ENCODE data around the gene SLC40A1.

SLC40A1 gene

DNA sequence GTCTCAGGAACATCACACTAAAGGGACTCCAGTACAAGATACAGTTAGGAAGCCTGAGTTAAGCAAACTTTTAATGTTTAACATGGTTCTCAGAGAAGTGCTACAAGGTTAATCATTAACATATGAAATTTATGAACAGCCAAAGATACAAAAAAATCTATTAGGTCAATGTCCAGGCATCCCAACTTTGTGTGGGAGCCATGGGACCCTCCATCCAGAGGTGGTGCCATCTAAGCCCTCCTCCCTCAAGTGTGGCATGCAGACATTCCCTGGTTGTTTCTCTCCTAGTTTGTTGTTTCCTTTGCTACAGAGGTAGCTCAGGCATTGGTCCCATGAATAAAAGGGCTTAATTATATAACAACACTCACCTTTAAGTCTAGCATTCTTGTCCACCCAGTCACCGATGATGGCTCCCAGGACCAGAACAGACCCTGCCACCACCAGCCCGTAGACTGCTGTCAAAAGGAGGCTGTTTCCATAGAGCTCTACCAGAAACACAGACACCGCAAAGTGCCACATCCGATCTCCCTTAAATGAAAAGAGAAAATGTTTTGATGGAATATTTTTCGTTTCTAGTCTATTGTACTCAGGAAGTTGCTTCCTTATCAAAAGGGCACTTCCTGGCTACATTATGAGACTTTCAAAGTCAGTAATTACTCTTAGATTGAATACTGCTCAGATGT lies 5.7 kb downstream of the SLC40A1 start:
- no peak for DNase-seq (ENCODE audit: low read depth in 3 of 3, low spot score in 1 of 3)

GRCh38 chr2:189570570-189571031 lies 10.0 kb downstream of the SLC40A1 start:
- no peak for DNase-seq (ENCODE audit: low read depth in 3 of 3, low spot score in 1 of 3)

GRCh38 chr2:189569295-189569910 lies 11.2 kb downstream of the SLC40A1 start:
- no peak for DNase-seq (ENCODE audit: low read depth in 3 of 3, low spot score in 1 of 3)

DNA sequence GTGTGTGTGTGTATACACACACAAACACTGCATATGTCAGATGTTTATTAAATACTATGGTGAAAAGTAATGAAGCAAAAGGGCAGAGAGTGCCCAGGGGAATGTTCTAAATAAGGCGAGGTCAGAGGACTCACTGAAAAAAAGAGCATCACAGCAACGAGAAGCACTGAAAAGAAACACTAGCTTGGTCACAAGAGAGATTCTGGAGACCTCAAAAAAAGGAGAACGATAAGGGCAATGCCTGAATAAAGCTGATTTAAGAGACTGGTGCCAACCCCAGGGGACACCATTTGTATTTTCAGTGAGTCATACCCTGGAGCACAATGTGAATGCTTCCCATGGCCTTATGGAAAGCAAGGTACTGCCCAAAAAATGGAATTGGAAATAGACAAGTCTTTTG lies 14.5 kb downstream of the SLC40A1 start:
- DNase-seq (ENCODE audit: low read depth in 3 of 3, low spot score in 1 of 3), result no peak

GRCh38 chr2:189561371-189562038 lies 19.1 kb downstream of the SLC40A1 start:
- no peak for DNase-seq (ENCODE audit: low read depth in 3 of 3, low spot score in 1 of 3)

- DNase-seq (ENCODE audit: low read depth in 3 of 3, low spot score in 1 of 3), result no peak
These were observed 20.4 kb downstream of the SLC40A1 start for GRCh38 chr2:189560273-189560586.

- DNase-seq (ENCODE audit: low read depth in 3 of 3, low spot score in 1 of 3), result no peak
These were observed 20.9 kb downstream of the SLC40A1 start for GRCh38 chr2:189559579-189560272.

DNA sequence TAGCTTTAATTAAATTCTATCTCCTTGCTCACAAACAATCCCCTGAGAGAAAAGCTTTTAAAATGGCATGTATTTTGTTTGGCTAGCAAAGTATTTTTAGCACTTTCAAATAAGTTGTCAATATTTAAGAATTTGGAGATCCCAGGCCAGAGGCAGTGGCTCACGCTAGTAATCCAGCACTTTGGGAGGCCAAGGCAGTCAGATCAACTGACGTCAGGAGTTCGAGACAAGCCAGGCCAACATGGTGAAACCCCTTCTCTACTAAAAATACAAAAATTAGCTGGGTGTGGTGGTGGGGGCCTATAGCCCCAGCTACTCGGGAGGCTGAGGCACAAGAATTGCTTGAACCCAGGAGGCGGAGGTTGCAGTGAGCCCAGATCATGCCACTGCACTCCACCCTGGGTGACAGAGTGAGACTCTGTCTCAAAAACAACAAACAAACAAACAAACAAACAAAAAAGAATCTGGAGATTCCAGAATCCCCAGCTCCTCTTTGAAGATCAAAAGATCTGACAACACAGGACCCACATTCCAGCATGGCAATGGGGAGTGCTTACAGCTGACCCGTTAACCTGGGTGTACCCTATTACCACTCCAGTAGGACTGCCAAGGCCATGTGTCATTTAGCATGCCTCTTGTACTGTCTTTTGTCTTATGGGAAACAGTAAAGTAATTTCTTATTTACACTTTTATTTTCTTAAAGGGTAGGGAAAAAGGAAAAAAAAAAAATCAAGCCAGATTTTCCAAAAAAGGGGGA lies 21.9 kb downstream of the SLC40A1 start:
- DNase-seq (ENCODE audit: low read depth in 3 of 3, low spot score in 1 of 3), result no peak

- DNase-seq (ENCODE audit: low read depth in 3 of 3, low spot score in 1 of 3), result no peak
These were observed 23.2 kb downstream of the SLC40A1 start for GRCh38 chr2:189557373-189557772.

GRCh38 chr2:189556526-189556925 lies 24.1 kb downstream of the SLC40A1 start:
- DNase-seq (ENCODE audit: low read depth in 3 of 3, low spot score in 1 of 3), result no peak

GRCh38 chr2:189555232-189555631 lies 25.4 kb downstream of the SLC40A1 start:
- no peak for DNase-seq (ENCODE audit: low read depth in 3 of 3, low spot score in 1 of 3)

DNA sequence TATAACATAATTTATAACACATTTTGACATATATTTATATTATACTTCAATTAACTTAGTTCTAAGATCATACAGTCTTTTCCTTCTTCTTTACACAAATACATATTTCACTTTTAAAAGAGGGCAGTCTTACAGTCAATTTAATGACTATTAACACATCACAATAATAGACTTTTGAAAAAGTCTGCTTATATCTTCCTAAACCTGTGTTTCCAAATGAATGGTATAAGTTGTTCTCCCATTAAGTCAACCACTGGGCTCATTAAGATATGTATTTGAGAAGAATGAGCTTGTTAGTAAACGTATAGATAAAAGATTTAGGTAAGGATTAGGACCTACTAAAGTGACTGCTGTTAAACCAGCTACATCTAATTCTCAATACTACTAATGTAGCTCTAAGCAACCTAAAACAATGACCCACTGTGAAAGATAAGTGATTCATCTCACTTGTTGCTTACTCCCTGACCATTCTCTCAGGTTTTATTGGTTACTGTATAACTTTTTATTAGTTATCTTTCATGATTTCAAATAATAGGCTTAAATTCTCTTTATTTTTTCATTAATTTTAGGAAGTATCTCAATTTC lies 27.0 kb downstream of the SLC40A1 start:
- DNase-seq (ENCODE audit: low read depth in 3 of 3, low spot score in 1 of 3), result no peak

- no peak for DNase-seq (ENCODE audit: low read depth in 3 of 3, low spot score in 1 of 3)
These were observed 27.6 kb downstream of the SLC40A1 start for GRCh38 chr2:189552991-189553404.

GRCh38 chr2:189552334-189552990 lies 28.1 kb downstream of the SLC40A1 start:
- DNase-seq (ENCODE audit: low read depth in 3 of 3, low spot score in 1 of 3), result no peak

DNA sequence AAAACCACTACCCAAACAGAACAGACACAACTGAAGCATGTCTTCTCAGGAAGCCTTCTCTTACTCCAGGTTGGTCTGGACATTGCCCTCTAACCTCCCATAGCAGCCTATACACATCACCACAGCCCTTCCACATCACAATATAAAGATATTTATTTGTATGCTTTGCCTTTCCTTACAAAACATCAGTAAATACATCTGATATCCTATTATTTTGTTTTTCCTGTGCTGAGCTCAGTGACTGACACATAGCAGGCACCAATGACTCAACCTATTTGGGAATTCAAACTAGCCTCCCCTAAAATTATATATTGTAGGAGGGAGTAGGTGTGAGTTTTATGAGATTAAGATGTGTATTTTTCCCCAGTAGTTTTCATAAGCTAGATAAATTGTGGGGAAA lies 28.8 kb downstream of the SLC40A1 start:
- DNase-seq (ENCODE audit: low read depth in 3 of 3, low spot score in 1 of 3), result no peak

- no peak for DNase-seq (ENCODE audit: low read depth in 3 of 3, low spot score in 1 of 3)
These were observed 31.1 kb downstream of the SLC40A1 start for GRCh38 chr2:189549449-189549832.

DNA sequence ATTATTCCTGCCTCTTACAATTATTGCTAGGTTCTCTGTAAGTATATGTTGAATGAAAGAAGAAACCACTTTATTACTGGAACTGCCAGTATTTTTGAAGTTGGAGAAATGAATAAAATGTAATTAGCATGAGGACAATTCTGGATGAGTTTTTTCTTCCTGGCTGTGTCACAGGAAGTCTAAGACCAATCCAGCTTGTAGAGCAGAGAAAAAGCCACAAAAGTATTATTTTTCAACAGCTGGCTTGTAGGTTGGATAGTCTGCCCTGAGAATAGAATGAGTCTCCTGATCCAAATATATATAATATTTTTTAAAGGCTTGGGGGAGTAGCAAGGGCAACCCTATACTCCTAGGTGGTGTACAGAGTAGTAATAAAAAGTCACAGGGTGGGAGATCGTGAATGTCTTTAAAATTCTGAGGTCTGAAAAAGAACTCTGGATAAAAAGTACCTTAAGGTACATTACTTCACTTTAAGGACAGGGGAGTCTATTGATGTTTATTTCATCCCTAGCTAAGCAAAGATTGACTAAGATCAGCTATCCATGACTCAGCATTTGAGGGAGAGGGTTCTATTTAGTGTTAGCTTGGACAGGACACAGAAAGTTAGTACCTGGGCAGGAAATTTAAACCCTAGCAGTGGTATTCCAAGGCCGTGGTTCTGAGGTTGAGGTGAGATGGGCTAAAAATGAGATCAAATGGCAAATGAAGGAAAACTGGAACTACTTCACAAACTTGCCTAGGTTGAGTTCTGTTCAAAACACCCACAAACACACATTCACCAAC lies 31.7 kb downstream of the SLC40A1 start:
- no peak for DNase-seq (ENCODE audit: low read depth in 3 of 3, low spot score in 1 of 3)

- no peak for DNase-seq (ENCODE audit: low read depth in 3 of 3, low spot score in 1 of 3)
These were observed 35.2 kb downstream of the SLC40A1 start for GRCh38 chr2:189545418-189545817.

DNA sequence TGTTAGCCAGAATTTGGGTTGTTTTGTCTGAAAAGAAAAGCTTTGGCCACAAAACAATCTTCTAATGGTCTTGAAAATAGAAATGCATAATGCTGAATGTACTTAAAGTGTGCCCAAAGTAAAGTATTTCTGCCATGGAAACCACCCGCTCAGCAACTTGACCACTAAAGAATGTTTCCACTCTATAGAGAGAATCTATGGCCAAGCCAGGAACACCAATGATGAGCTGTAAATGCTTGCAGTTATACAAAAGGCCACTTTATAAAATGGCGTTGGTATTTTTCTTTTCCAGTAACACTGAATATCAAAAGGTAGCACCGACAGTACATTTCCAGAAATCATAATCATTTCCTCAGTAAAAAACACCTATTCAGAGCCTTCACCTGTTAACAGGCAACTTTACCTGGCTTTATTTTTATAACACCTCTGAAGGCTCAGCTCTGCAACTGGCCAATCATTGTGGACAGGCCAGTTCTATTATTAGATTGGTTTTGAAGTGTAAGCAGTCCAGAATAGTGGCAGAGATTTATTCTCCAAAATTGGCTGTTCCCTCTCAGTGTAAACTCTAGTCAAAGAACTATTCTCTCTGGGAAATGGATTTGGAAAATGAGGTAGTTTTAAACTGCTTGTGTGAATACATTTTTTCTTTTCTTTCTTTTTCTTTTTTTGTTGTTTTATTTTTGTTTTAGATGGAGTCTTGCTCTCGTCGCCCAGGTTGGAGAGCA lies 36.1 kb downstream of the SLC40A1 start:
- DNase-seq (ENCODE audit: low read depth in 3 of 3, low spot score in 1 of 3), result no peak

All from stimulated activated CD4-positive, alpha-beta T cell treated with anti-CD3 and anti-CD28 coated beads, TNF-alpha, amount 100 ng/mL, for 1 hour (primary cell).